IMR-90 (cell line): ENCODE results near the gene LINC01488. TPM values are rescaled to one million over a fixed set of nuclear protein-coding genes. Genes with fewer than 3 reads are reported as not detected.

Experiments
- ATAC-seq: fragments of 200-7000 bp; cut with Tn5 transposase; 2 replicates; pipeline ENCODE4 v1.9.1; 2020; ENCODE audit warnings: low read depth, mild to moderate bottlenecking, moderate library complexity
- BruUV-seq: library from RNA; stranded (reverse); fragments of 400-500 nt; replicated peaks from 2 replicates; lab custom pipeline; 2021; lab: Mats Ljungman, UMichigan
- CTCF ChIA-PET: fragments of 300-600 bp; formaldehyde crosslinking; extraction: SDS; loops from one replicate; lab custom pipeline; 2021; ENCODE audit warnings: antibody characterized with exemption; lab: Yijun Ruan, JAX
- POLR2A ChIA-PET: fragments of 300-600 bp; sonication (Branson Sonifier 250); formaldehyde crosslinking; loops from one replicate; lab custom pipeline; 2022; ENCODE audit warnings: antibody characterized with exemption; ENCODE audit not compliant: unreplicated experiment; lab: Charles Lee
- DNase-seq: peaks from one replicate; pipeline ENCODE4 v3.0.0; 2013
- H2AFZ ChIP-seq: replicated peaks from 2 replicates; pipeline ENCODE3; 2013; ENCODE audit warnings: low read length, mild to moderate bottlenecking; ENCODE audit not compliant: poor library complexity
- H2AK5ac ChIP-seq: 2 replicates; pipeline ENCODE4 v1.6.1; 2013; ENCODE audit warnings: low read depth, low read length, inconsistent platforms
- H2AK9ac ChIP-seq: replicated peaks from 2 replicates; pipeline ENCODE3; 2013; ENCODE audit warnings: mild to moderate bottlenecking, low read depth, low read length, moderate library complexity; ENCODE audit not compliant: poor library complexity
- H2BK120ac ChIP-seq: 2 replicates; pipeline ENCODE4 v1.6.1; 2013; ENCODE audit warnings: low read depth, low read length, inconsistent platforms
- H2BK15ac ChIP-seq: 3 replicates; pipeline ENCODE4 v1.6.1; 2013; ENCODE audit warnings: low read depth, low read length, inconsistent platforms
- H2BK20ac ChIP-seq: 2 replicates; pipeline ENCODE4 v1.6.1; 2013; ENCODE audit warnings: low read depth, mild to moderate bottlenecking, inconsistent platforms, low read length, moderate library complexity
- H2BK5ac ChIP-seq: 2 replicates; pipeline ENCODE4 v1.6.1; 2013; ENCODE audit warnings: mild to moderate bottlenecking, low read depth, low read length, inconsistent platforms; ENCODE audit not compliant: poor library complexity, severe bottlenecking
- H3K14ac ChIP-seq: replicated peaks from 2 replicates; pipeline ENCODE4 v1.6.1; 2013; ENCODE audit warnings: low read depth, low read length, inconsistent platforms
- H3K18ac ChIP-seq: 2 replicates; pipeline ENCODE4 v1.6.1; 2013; ENCODE audit warnings: low read depth, low read length, control low read depth
- H3K23ac ChIP-seq: 2 replicates; pipeline ENCODE4 v1.6.1; 2013; ENCODE audit warnings: low read depth, low read length, inconsistent platforms
- H3K27ac ChIP-seq: 2 replicates; pipeline ENCODE4 v1.5.1; 2013; ENCODE audit warnings: mild to moderate bottlenecking, control low read depth, low read length; ENCODE audit not compliant: insufficient read depth
- H3K27me3 ChIP-seq: 2 replicates; pipeline ENCODE4 v1.6.1; 2013; ENCODE audit warnings: low read length; ENCODE audit not compliant: control insufficient read depth, insufficient read depth
- H3K36me3 ChIP-seq: 2 replicates; pipeline ENCODE4 v1.6.1; 2013; ENCODE audit warnings: low read length, mixed read lengths; ENCODE audit not compliant: control insufficient read depth, insufficient read depth
- H3K4ac ChIP-seq: 2 replicates; pipeline ENCODE4 v1.6.1; 2013; ENCODE audit warnings: low read depth, low read length, inconsistent platforms
- H3K4me1 ChIP-seq: 2 replicates; pipeline ENCODE4 v1.6.1; 2013; ENCODE audit warnings: low read length, mixed read lengths; ENCODE audit not compliant: control insufficient read depth, insufficient read depth
- H3K4me2 ChIP-seq: 2 replicates; pipeline ENCODE4 v1.6.1; 2013; ENCODE audit warnings: low read depth, mild to moderate bottlenecking, control low read depth, low read length, moderate library complexity
- H3K4me3 ChIP-seq: 2 replicates; pipeline ENCODE4 v1.5.1; 2013; ENCODE audit warnings: low read depth, mild to moderate bottlenecking, control low read depth, low read length, moderate library complexity; ENCODE audit not compliant: insufficient read depth
- H3K56ac ChIP-seq: 2 replicates; pipeline ENCODE4 v1.6.1; 2013; ENCODE audit warnings: low read length, inconsistent platforms; ENCODE audit not compliant: insufficient read depth; ENCODE audit errors: extremely low read depth
- H3K79me1 ChIP-seq, 2 experiments: 2 replicates each; pipeline ENCODE4 v1.6.1; 2013; ENCODE audit warnings: low read length in 2 of 2, inconsistent platforms in 1 of 2, low read depth in 1 of 2
- H3K9ac ChIP-seq: 2 replicates; pipeline ENCODE4 v1.6.1; 2013; ENCODE audit warnings: low read depth, low read length, control low read depth
- H3K9me1 ChIP-seq: 2 replicates; pipeline ENCODE4 v1.6.1; 2013; ENCODE audit warnings: low read length, inconsistent platforms; ENCODE audit not compliant: insufficient read depth
- H3K9me3 ChIP-seq: 2 replicates; pipeline ENCODE4 v1.6.1; 2013; ENCODE audit warnings: low read length; ENCODE audit not compliant: control insufficient read depth, insufficient read depth
- H4K20me1 ChIP-seq: 2 replicates; pipeline ENCODE4 v1.6.1; 2013; ENCODE audit warnings: low read length, inconsistent platforms; ENCODE audit not compliant: insufficient read depth
- H4K5ac ChIP-seq: 2 replicates; pipeline ENCODE4 v1.6.1; 2013; ENCODE audit warnings: mild to moderate bottlenecking, low read depth, low read length, control low read depth
- H4K8ac ChIP-seq, 2 experiments: 2 replicates each; pipeline ENCODE4 v1.6.1; 2013; ENCODE audit warnings: low read depth in 2 of 2, low read length in 2 of 2, control low read depth in 1 of 2, inconsistent platforms in 1 of 2
- H4K91ac ChIP-seq: 2 replicates; pipeline ENCODE4 v1.6.1; 2013; ENCODE audit warnings: low read depth, low read length, inconsistent platforms; ENCODE audit not compliant: insufficient read depth
- CHD1 ChIP-seq: IDR thresholded peaks from 2 replicates; pipeline ENCODE4 v1.6.1; 2012; ENCODE audit warnings: low read depth, low read length, improper control_type of control experiment
- FOS ChIP-seq: fragments of 150-350 bp; IDR thresholded peaks from 2 replicates; pipeline ENCODE4 v1.6.1; 2016; ENCODE audit warnings: low read depth, low read length
- MAZ ChIP-seq: IDR thresholded peaks from 2 replicates; pipeline ENCODE4 v1.6.1; 2012; ENCODE audit warnings: low read depth, mild to moderate bottlenecking, low read length, improper control_type of control experiment, moderate library complexity, borderline replicate concordance
- NFE2L2 ChIP-seq: fragments of 150-350 bp; IDR thresholded peaks from 2 replicates; pipeline ENCODE4 v1.6.1; 2016; ENCODE audit warnings: low read depth, mild to moderate bottlenecking, low read length
- POLR2A ChIP-seq: IDR thresholded peaks from 2 replicates; pipeline ENCODE4 v1.6.1; 2012; ENCODE audit warnings: mild to moderate bottlenecking, low read depth, low read length
- RCOR1 ChIP-seq: IDR thresholded peaks from 2 replicates; pipeline ENCODE4 v1.6.1; 2012; ENCODE audit warnings: mild to moderate bottlenecking, low read length, improper control_type of control experiment; ENCODE audit not compliant: insufficient replicate concordance
- WGBS, 2 experiments: methylation state at CpG; one replicate each; pipeline versions ENCODE4 v1.1.5 to v1.1.7; 2013; ENCODE audit warnings: missing lambda C conversion rate in 2 of 2; ENCODE audit not compliant: insufficient read length in 1 of 2; ENCODE audit errors: extremely low coverage in 2 of 2; 5-methylcytosine and 5-hydroxymethylcytosine counted together
- dilution Hi-C: fragments of 300-500 bp; cut with HindIII; formaldehyde crosslinking; loops from one replicate; pipeline ENCODE4 v1.14.3; 2018; ENCODE audit warnings: low sequenced_read_pairs; ENCODE audit not compliant: unreplicated experiment
- in situ Hi-C: fragments of 300-500 bp; cut with MboI; formaldehyde crosslinking; loops from 3 replicates; pipeline ENCODE4 v1.14.3; 2019; ENCODE audit warnings: low sequenced_read_pairs, inconsistent platforms, mixed read lengths
- intact Hi-C: fragments of 100-400 bp; cut with micrococcal nuclease; formaldehyde crosslinking; loops from 2 replicates; pipeline ENCODE4 v1.10.0; 2022
- polyA plus RNA-seq, 3 experiments: library from polyadenylated mRNA; depleted of rRNA; stranded (reverse); fragments of >200 nt; gene quantifications; 2 replicates each; pipeline ENCODE4 v1.2.3, GENCODE V29; 2012; ENCODE audit warnings: low replicate concordance in 1 of 3
- total RNA-seq: library from RNA; depleted of rRNA; stranded (reverse); fragments of >200 nt; gene quantifications from 2 replicates; pipeline ENCODE4 v1.2.3, GENCODE V29; 2012
- TF ChIP-seq, protein P1 (sequence below): conservative IDR thresholded peaks from 2 replicates; pipeline ENCODE4 v1.5.1; 2012; ENCODE audit warnings: mild to moderate bottlenecking, low read depth, low read length, improper control_type of control experiment

The LINC01488 gene
- total and polyA plus RNA-seq, 2 of the 4 experiments (the other 2 are of a cell fraction): not detected

DNA sequence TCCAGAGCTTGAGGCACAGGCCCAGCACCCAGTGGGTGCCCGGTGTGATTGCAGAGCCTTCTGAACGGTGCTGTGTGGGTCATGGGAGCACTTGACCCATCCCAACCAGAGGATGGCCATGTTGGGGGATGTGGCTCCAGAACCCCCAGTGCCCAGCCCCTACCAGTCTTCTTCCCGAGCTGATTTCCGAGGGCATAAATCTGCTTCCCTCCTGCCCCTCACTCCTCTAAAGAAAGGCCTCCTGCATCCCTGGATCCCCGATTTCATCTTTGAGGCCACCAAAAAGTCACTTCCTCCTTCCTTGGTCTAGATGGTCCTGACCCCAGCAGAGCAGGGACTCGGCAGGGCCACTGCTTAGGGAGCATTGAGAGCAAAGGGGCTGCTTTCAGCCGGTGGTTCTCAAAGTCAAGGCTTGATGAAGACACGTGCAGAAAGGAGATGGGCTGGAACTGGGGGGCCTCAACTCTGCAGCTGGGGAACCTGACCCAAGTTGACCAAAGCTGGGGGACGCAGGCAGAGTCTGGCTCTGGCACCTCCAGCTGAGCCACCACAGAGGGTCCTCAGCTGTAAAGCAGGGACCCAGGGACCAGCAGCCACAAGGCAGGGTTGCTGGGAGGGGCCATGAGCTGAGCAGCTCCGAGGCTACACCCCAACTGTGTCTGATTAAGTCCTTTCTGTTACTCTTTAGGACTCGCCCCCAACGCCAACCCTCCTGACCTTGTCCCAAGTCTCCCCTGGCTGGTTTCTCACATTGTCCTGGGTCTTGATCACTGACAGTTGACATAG is 56.6 kb downstream of the LINC01488 start:
- in situ Hi-C loops: no loop called here
- dilution Hi-C loops: no loop called here
- H2AFZ ChIP-seq: no peak overlapping the region
- no peaks in the 10 kb centered on the region for H4K20me1 ChIP-seq
- DNase-seq (no peak), ATAC-seq (no peak)
- H2BK20ac ChIP-seq: no peak overlapping the region
- no peaks in the 10 kb centered on the region for H3K9me1 ChIP-seq
- no peak overlapping the region for H2BK5ac ChIP-seq
- no peak overlapping the region for H4K8ac ChIP-seq
- H3K4me3 ChIP-seq: no peak overlapping the region
- H4K91ac ChIP-seq: no peak overlapping the region
- H2AK5ac ChIP-seq: no peak overlapping the region
- no peak overlapping the region for H2BK120ac ChIP-seq
- H3K18ac ChIP-seq: no peak overlapping the region
- no peak overlapping the region for H2AK9ac ChIP-seq
- H3K27ac ChIP-seq: no peak overlapping the region
- no peaks in the 10 kb centered on the region for H3K9me3 ChIP-seq
- WGBS, 2 experiments: 93% methylated on average over 6 of the region's 12 CpGs; no CpG with 5 or more reads in 1 of the 2 experiments
- H3K56ac ChIP-seq: no peak overlapping the region
- H3K4me2 ChIP-seq: no peak overlapping the region
- peaks cover 7% of the 10 kb centered on the region for H3K4me1 ChIP-seq
- H3K79me1 ChIP-seq: no peaks in the 10 kb centered on the region
- TF ChIP-seq POLR2A: no peak
- TF ChIP-seq CHD1: no peak
- no peak for TF ChIP-seq RCOR1
- TF ChIP-seq, protein P1, sequence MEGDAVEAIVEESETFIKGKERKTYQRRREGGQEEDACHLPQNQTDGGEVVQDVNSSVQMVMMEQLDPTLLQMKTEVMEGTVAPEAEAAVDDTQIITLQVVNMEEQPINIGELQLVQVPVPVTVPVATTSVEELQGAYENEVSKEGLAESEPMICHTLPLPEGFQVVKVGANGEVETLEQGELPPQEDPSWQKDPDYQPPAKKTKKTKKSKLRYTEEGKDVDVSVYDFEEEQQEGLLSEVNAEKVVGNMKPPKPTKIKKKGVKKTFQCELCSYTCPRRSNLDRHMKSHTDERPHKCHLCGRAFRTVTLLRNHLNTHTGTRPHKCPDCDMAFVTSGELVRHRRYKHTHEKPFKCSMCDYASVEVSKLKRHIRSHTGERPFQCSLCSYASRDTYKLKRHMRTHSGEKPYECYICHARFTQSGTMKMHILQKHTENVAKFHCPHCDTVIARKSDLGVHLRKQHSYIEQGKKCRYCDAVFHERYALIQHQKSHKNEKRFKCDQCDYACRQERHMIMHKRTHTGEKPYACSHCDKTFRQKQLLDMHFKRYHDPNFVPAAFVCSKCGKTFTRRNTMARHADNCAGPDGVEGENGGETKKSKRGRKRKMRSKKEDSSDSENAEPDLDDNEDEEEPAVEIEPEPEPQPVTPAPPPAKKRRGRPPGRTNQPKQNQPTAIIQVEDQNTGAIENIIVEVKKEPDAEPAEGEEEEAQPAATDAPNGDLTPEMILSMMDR: no peak
- no peak for TF ChIP-seq FOS
- no peak for TF ChIP-seq NFE2L2
- no peak for TF ChIP-seq MAZ
- no peak overlapping the region for H2BK15ac ChIP-seq
- intact Hi-C loops: no loop called here
- H3K9ac ChIP-seq: no peak overlapping the region
- no peak overlapping the region for H3K14ac ChIP-seq
- POLR2A ChIA-PET: no interaction called here
- H3K4ac ChIP-seq: no peak overlapping the region
- BruUV-seq: no TSS peak
- CTCF ChIA-PET: no interaction called here
- H3K36me3 ChIP-seq: no peaks in the 10 kb centered on the region
- H3K23ac ChIP-seq: no peak overlapping the region
- peaks cover 2% of the 10 kb centered on the region; the same call in 1 of the 2 replicates for H3K27me3 ChIP-seq
- H4K5ac ChIP-seq: no peak overlapping the region
